Middle frontal gyrus (tissue), 1 donor: ENCODE measurements around the gene HIVEP1.
"Not testable (repeated sequence)": the region's sequence is repeated elsewhere in the genome, so short reads cannot be mapped to it uniquely, and the experiment has no call there.

Experiments used
- DNase-seq: peaks from one replicate; pipeline ENCODE4 v3.0.0-alpha.2; 2015; ENCODE audit warnings: low spot score; ENCODE audit errors: extremely low spot score

The HIVEP1 gene

DNA sequence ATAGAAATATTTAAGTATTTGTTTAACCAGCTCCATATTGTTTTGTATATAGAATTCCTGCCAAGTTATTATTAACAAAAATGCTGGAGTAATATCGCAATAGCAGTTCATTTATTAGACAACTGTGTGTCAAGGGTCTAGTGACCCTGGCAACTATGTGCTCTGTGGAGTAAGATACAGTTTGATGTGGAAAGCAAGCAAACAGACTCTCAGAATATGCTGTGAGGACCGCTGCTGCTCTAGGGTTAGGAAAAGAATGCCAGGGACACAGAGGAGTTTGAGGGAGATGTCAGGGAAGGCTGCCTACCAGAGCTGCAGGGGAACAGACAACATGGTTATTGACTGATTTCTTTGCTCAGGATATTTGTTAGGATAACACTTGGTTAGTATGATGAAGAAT, 71.2 kb downstream of the HIVEP1 start:
- DNase-seq: no peak

DNA sequence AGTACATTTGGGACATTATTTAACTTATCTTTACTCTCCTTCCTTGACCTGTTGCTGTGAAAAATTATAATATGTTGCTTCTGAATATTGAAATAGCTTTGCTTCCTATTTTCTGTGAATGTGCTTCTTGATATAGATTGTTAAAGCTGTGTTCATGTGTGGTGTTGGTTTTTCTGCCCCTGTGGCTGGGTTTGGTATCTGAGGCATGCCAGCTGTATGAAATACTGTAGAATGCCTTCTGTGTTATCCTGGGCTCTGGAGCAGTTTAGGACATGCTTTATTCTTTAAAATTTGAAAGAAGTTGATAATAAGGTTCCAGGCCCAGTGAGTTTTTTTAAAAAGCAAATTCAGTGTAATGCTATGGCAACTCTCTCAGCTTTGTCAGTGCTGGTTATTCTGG, 71.7 kb downstream of the HIVEP1 start:
- no peak for DNase-seq

DNA sequence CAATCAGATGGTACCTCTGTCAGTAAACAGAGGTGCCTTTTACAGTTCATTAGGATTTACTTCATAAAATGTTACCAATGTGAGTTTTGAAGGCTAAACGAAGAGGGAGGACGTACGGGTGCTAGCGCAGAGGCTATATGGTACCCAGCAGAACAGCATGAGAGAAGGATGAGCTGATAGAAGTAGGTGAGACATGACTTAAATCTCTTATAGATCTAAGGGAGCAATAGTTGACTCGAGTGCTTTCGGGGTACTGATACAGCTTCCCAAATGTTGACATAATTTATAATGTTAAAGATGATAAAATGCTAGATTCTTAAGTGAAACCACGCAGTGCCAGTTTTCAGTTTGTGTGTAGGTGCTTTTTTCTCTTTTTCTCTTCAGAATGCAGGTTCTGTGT, 72.6 kb downstream of the HIVEP1 start:
- DNase-seq: no peak

DNA sequence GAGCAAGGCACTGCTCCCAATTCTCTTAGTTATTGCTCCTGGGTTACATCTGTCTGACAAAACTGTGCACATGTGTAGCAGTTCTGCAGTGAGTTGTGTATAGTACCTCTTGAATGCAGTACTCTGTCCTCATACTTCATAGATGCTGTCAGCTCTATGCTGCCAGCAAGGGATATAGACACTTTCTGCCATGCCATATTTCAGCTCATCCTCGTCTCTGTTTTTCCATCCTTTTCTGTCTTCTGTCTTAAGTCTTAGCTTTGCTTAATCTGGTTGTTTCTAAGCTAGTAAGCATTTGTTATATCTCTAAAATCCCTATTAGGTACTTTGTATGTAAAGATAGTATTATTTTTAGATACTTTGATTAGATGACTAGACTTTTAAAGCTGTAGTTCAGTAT, 76.4 kb downstream of the HIVEP1 start:
- DNase-seq: no peak

DNA sequence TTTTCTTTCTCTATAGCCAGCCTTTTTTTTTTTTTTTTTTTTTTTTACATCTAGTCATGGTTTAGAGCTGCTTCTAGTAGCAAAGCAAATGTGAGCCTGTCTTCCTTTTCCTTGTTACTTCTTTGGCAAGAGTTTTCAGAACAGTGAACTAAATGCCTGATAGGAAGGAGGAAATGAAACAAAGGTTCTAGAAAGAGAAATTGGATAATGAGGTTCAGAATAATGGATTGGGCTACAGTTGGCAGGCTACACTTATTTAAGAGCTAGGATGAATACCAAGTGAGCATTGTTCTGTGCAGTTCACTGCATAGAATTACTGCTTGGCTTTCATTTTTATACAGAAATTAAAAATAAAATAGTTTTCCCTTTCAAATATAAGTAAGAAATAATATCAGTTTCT, 78.6 kb downstream of the HIVEP1 start:
- DNase-seq: no peak

DNA sequence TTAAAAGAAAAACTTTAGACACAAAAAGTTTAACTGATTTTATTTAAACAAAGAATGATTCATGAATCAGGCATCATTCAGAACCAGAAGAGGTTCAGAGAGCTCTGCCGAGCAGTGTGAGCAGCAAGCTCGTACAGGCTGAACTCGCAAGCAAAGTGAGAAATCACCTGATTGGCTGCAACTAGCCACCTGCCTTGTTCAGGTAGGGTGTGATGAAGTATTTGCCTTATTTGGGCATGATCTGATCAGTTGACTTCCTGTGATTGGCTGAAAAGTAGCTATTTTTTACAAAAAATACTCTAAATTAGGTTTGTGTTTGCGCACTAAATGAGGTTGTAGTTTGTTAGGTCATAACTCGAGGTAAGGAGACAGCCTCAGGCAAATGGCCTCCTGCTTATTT, 80.7 kb downstream of the HIVEP1 start:
- no peak for DNase-seq

DNA sequence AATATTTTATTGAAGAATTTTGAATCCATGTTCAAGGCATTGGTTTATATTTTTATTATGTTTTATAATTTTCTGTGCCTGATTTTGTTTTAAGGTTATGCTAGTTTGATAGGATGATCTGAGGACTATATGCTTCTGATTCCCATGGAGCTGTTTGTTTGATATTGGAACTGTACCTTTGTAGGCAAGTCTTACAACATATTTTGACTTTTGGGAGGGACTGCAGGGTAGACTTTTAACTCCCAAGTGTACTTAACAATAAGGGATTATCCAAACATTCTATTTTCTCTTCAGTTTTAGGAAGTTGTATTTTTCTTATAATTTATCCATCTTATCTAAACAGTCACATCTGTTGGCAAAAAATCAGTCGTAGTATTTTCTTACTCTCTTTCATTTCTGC, 82.6 kb downstream of the HIVEP1 start:
- DNase-seq: no peak

DNA sequence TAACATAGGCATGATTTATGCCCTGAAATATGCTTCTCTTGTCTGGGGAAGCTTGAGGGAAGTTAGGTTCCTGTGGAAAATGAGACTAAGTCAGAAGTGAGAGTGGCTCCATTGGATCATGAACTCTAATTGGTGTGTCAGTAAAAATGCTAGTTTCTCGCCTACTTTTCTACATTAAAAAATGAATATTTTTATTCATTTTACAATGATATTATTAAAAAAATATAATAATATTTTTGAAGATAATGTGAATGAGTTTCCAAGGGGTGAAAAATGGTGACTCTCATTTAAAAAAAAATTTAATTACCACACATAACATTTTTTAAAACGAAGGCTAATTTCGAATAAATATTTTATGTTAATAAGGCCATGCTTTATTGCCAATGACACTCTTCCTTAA, 84.2 kb downstream of the HIVEP1 start:
- DNase-seq: no peak

DNA sequence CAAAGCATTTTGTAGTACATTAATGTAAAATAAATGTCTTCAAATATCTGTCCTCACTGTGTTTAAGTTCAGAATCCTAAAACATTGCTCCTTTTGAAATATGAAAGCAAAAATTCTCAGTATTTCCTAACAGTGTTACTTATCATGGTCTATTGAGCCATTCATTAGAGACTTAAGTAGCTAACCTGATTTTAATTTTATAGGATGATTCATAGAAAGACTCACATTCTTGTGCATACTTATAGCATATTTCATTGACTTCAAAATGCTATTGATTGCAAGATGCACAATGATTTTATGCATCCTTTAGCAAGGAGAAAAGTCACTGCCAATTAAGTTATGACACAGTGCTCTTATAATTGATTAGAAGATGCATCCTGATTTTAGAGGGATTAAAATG, 85.7 kb downstream of the HIVEP1 start:
- no peak for DNase-seq

DNA sequence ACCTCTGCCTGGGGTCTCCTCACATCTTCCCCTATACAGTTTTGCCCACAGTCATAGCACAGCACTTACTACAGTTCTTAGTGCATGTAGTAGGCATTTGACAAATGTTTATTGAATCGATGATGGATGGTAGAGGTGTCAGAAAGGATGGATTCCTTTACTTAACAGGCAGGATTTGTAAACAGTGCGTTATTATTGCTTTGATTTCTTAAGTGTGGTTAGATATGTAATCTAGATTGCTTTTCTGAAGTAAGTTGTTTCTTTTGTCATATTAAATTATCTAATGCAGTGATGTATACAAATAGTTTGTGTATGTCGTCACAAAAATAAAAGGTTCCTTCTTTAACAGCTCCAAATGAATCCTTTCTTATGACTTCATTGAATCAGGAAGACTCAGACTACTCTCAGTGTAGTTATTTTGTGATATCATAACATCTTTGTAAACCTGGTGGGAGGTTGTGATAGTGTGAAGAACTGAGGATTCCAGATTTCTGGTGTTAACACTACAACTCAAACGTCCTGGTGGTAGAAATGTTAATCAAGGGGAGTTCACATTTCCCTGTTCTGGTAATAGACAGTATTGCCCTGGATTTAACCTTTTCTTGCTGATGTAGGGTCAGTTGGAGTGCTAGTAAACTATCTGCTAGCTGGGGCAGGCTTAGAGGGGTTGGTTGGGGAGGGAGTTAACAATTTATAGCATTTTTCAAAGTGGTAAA, 87.7 kb downstream of the HIVEP1 start:
- no peak for DNase-seq

DNA sequence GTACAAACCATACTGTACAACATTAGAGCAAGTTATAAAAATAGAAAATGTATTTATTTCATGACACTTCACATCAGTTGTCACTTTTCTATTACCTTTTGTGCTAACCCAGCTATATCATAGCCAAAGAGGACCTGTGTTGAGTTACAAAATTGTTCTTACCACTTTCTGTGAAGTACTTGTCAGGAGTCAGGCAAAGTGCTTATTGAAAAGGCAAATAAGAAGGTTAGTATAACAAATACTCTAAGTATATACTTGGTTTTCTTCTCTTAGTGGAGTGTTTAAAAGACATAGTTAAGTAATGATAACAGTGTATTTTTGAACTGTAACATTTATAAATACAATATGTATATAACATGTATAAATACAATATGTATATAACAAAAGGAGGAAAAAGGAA, 88.9 kb downstream of the HIVEP1 start:
- DNase-seq: no peak

DNA sequence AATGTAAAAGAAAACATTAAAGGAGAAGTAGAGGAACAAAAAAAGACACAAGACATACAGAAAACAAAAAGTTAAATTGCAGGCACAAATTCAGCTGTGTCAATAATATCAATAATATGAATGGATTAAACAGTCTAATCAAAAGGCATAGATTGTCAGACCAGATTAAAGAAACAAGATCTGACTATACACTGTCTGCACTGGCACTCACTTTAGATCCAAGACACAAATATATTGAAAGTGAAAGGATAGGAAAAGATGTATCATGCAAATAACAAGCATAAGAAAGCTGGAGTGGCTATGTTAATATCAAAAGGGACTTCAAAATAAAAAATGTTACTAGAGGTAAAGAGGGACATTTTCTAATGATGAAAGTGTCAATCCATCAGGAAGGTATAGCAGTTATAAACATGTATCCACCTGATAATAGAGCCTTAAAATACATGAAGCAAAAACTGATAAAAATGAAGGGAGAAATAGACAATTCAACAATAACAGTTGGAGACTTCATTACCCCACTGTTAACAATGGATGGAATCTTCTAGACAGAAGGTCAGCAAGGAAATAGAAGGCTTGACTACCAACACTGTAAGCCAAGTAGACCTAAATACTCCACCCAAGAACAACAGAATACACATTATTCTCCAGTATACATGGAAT, 89.7 kb downstream of the HIVEP1 start:
- DNase-seq: no peak

DNA sequence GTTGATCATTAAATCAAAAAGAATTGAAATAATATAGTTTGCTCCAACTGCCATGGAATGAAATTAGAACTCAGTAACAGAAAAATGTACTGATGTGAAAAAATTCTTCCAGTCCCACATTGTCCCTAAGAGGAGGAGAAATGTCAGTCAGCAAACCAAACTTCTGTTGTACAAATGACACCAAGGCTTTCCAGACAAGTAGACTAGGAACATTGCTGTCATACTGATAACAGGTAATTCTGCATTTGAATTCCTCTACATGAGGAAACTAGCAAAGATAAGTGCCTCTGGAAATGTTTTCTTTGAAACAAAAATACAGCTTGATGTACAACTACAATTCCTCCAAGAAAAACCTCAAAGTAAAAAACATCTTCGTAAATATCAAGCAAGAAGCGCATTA, 90.2 kb downstream of the HIVEP1 start:
- DNase-seq: no peak

DNA sequence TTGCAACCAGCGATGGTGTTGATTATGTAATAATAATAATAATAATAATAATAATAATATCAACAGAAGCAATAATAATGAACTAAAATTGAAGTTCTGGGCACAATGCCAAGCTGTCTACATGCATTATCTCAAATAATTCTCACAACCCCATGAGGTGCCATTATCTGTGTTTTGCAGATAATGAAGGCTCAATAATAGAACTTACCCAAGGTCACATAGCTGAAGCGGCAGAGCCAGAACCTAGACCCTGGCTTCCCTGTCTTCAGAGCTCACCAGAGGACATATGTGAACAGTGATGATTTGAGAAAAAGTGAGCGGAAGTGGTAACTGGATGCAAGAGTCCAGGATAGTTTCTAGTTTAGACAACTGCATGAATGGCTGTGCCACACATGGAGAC, 91.0 kb downstream of the HIVEP1 start:
- DNase-seq: no peak

DNA sequence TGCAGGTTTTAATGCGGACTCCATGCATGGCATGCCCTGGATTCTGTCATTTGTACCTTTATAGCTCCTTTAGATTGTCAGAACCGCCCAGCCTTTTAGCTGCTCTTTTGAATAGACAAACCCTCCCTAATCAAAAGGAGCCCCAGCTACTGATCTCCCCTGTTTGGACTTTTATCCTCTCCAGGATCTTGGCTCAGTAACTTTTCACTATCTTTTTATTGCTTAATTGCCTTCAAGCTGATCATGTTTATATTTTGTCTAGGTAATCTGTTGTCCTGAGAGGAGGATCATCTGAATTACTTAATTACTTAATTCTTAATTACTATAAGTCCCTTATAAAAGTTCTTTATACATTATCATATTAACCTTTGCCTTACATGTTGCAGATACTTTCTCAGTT, 93.2 kb downstream of the HIVEP1 start:
- no peak for DNase-seq

DNA sequence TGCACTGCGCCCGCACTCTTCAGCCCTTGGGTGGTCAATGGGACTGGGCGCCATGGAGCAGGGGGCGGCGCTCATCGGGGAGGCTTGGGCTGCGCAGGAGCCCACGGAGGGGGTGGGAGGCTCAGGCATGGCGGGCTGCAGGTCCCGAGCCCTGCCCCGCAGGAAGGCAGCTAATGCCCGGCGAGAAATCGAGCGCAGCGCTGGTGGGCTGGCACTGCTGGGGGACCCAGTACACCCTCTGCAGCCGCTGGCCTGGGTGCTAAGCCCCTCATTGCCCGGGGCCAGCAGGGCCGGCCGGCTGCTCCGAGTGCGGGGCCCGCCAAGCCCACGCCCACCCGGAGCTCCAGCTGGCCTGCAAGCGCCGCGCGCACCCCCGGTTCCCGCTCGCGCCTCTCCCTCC, 96.3 kb downstream of the HIVEP1 start:
- not testable (repeated sequence) for DNase-seq

DNA sequence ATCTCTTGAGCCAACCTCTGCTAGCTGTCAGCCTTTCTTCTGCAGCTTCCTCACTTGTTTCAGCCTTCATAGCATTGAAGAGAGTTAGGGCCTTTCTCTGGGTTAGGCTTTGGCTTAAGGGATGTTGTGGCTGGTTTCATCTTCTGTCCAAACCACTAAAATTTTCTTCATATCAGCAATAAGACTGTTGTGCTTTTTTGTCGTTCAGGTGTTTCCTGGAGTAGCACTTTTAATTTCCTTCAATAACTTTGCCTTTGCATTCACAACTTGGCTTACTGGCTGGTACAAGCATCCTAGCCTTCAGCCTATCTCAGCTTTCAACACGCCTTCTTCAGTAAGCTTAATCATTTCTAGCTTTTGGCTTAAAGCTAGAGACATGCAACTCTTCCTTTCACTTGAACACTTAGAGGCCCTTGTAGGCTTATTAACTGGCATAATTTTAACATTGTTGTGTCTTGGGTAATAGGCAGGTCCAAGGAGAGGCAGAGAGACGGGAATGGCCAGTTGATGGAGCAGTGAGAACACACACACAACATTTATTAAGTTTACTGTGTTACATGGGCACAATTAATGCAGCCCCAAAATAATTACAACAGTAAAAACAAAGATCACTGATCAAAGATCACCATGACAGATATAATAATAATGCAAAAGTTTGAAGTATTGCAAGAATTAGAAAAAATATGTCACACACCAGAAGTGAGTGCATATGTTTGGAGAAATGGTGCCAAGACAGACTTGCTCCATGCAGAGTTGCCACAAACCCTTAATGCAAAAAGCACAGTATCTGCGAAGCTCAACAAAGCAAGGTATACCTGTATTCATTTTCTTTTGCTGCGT, 98.6 kb downstream of the HIVEP1 start:
- no peak for DNase-seq

DNA sequence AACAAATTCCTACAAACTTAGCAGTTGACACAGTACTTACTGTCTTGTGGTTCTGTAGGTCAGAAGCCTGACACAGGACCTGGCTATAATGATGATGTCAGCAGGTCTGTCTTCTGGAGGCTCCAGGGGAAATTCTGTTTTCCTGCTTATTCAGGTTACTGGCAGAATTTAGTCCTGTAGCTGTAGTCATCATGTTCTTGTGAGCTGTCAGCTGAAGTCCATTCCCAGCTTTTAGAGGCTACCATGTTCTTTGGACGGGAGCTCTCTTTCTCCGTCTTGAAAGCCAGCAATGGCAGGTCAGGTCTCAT, 99.2 kb downstream of the HIVEP1 start:
- DNase-seq: no peak

DNA sequence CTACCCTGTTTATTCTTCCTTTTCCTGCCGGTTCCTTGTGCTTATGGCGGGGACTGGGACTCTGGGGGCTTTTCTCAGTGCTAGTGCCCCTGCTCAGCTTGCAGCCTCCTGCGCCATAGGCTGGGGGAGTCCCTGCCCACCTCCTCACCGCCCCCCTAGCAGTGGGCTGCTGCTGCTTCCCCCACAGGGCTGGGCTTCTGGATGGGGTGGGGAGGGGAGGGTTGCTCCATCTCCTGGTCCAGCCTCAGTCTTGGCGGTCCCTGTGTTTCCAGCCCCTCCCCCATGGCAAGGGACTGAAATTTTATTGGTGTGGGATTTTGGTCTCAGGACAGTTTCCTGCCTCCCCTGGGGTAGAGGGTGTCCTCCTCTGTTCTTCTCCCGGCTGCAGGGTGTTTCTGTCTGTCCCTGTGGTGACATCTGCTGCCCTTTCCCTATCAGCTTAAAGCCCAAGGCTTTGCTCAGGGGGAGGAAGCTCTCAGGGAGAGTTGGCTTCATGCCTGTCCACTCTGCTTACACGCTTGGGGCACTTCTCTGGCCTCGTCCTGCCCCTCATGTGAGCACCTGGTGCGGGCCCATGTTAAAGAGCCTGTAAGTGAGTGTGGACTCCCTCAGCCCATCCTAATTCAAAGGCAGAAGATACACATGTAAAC, 100.6 kb downstream of the HIVEP1 start:
- DNase-seq: no peak

DNA sequence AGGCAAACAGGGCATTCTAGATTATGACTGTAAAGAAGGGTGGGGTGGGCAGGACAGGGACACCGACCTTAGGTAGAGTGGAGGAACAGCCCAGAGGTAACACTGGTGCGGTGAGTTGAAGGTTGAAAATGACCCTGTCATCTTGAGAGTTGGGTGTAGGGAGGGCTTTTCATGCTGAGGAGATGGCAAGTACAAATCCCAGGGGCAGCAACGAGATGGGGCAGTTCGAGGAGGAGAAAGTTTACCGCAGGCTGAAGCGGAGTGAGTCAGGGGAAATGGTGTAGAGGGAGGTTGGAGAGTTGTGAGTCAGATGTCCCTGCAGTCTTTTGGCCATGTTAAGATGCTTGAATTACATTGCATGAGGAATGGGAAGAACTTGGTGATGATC, 101.1 kb downstream of the HIVEP1 start:
- no peak for DNase-seq

DNA sequence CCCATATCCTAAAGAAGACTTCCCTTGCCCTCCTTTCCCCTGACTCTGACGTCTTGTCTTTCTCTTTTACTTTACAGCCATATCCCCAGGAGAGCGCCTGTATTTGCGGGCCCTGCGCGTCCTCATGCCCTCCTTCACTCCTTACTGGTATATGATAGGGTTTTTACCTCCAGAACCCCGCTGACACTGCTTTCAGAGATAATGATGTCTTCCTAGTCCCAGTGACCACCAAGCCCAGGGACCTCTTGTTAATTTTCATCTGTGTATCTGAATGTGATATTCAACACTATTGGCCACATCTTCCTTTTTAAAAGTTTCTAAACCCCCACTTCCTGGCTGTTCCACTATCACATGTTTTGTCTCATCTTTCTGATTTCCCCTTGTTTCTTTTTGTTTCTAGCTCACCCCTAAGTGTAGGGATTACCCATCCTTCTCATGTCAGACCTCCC, 102.0 kb downstream of the HIVEP1 start:
- no peak for DNase-seq

DNA sequence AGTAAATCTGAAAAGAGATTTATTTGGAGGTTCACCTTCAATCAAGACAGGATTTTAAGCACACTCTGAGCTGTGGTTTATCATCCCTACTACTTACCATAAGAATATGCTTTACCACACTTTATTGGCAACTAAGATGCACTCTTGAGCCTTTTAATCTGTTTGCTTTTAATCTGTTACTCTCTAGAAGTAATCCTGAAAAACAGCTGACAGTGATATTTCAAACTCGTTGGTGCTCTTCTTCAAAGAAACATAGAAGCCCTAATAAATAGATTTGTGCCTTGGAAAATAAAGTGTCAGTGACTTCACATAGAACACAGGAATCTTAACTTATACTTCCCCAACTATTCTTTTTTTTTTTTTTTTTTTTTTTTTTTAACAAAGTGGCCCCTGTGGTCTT, 102.9 kb downstream of the HIVEP1 start:
- no peak for DNase-seq
